Kidney epithelial cell (primary cell): ENCODE data around the gene EXOC3L4. TPM values are rescaled to one million over a fixed set of nuclear protein-coding genes. Genes with fewer than 3 reads are reported as not detected.
A peak's percentile ranks its signal among the peaks of the same experiment; 100 is the strongest.

Experiments used
- DNase-seq: peaks from one replicate; pipeline ENCODE4 v3.0.0-alpha.2; 2010; ENCODE audit warnings: low read depth
- H3K27me3 ChIP-seq: 2 replicates; pipeline ENCODE4 v1.6.0; 2011; ENCODE audit warnings: low read length; ENCODE audit not compliant: control insufficient read depth, insufficient read depth
- H3K36me3 ChIP-seq: 2 replicates; pipeline ENCODE4 v1.5.1; 2011; ENCODE audit warnings: low read length; ENCODE audit not compliant: control insufficient read depth, insufficient read depth
- H3K4me3 ChIP-seq: 2 replicates; pipeline ENCODE4 v1.5.1; 2011; ENCODE audit warnings: low read depth, mild to moderate bottlenecking, control low read depth, low read length
- CTCF ChIP-seq: IDR thresholded peaks from 2 replicates; pipeline ENCODE4 v1.5.1; 2011; ENCODE audit warnings: mild to moderate bottlenecking, moderate library complexity, low read length, control low read depth, inconsistent platforms; ENCODE audit not compliant: insufficient read depth, poor library complexity, severe bottlenecking
- total RNA-seq: library from RNA; depleted of rRNA; stranded (reverse); fragments of >200 nt; gene quantifications from 2 replicates; pipeline ENCODE4 v1.2.3, GENCODE V29; 2015

Gene EXOC3L4
- total RNA-seq, 1 donor from 2014 or later: 0.46 TPM

GRCh38 chr14:103099081-103099732 is 4.7 kb downstream of the EXOC3L4 start:
- no peaks in the 10 kb centered on the region for H3K36me3 ChIP-seq
- peaks cover 36% of the 10 kb centered on the region for H3K27me3 ChIP-seq
- peak; percentile 9 for TF ChIP-seq CTCF
- H3K4me3 ChIP-seq: no peak overlapping the region
- no peak for DNase-seq

- no peak for DNase-seq
- H3K27me3 ChIP-seq: peaks cover 42% of the 10 kb centered on the region
- H3K4me3 ChIP-seq: no peak overlapping the region
- no peaks in the 10 kb centered on the region for H3K36me3 ChIP-seq
- TF ChIP-seq CTCF: no peak
These were observed 5.3 kb downstream of the EXOC3L4 start for GRCh38 chr14:103099733-103100280.

- TF ChIP-seq CTCF: no peak
- no peaks in the 10 kb centered on the region for H3K36me3 ChIP-seq
- peaks cover 43% of the 10 kb centered on the region for H3K27me3 ChIP-seq
- no peak overlapping the region for H3K4me3 ChIP-seq
- no peak for DNase-seq
These were observed 6.0 kb downstream of the EXOC3L4 start for GRCh38 chr14:103100281-103101121.

- no peak for TF ChIP-seq CTCF
- no peak for DNase-seq
- Histone ChIP-seq H3K36me3 (no peaks in the 10 kb centered on the region), H3K27me3 (peaks cover 43% of the 10 kb centered on the region), H3K4me3 (no peak overlapping the region)
These were observed 6.9 kb downstream of the EXOC3L4 start for GRCh38 chr14:103101257-103101962.

- no peak for DNase-seq
- no peak for TF ChIP-seq CTCF
- Histone ChIP-seq H3K4me3 (no peak overlapping the region), H3K36me3 (no peaks in the 10 kb centered on the region), H3K27me3 (peaks cover 43% of the 10 kb centered on the region)
These were observed 7.6 kb downstream of the EXOC3L4 start for GRCh38 chr14:103101963-103102688.
